Trophoblast cell (in vitro differentiated cells and primary cell): Measurements from ENCODE around the gene RLF.
"Not testable (repeated sequence)": the region's sequence is repeated elsewhere in the genome, so short reads cannot be mapped to it uniquely, and the experiment has no call there.

Source experiments
- DNase-seq, 2 donors: peaks; one replicate each; pipeline ENCODE4 v3.0.0-alpha.2; 2016
- H2AFZ ChIP-seq: 2 replicates; pipeline ENCODE4 v1.6.1; 2013; ENCODE audit warnings: low read length, moderate library complexity, mild to moderate bottlenecking; ENCODE audit not compliant: insufficient read depth, poor library complexity
- H2AK5ac ChIP-seq: 2 replicates; pipeline ENCODE4 v1.6.1; 2013; ENCODE audit warnings: mild to moderate bottlenecking, low read length
- H2BK120ac ChIP-seq: 2 replicates; pipeline ENCODE4 v1.6.1; 2013; ENCODE audit warnings: low read length, mild to moderate bottlenecking, moderate library complexity; ENCODE audit not compliant: insufficient read depth, poor library complexity
- H2BK12ac ChIP-seq: 2 replicates; pipeline ENCODE4 v1.6.1; 2013; ENCODE audit warnings: mild to moderate bottlenecking, low read length, moderate library complexity
- H2BK5ac ChIP-seq: 2 replicates; pipeline ENCODE4 v1.6.1; 2013; ENCODE audit warnings: low read length, low read depth, moderate library complexity, mild to moderate bottlenecking; ENCODE audit not compliant: poor library complexity
- H3K14ac ChIP-seq: 2 replicates; pipeline ENCODE4 v1.6.1; 2013; ENCODE audit warnings: mild to moderate bottlenecking, low read length
- H3K18ac ChIP-seq: 2 replicates; pipeline ENCODE4 v1.6.1; 2013; ENCODE audit warnings: mild to moderate bottlenecking, low read length
- H3K23ac ChIP-seq: 2 replicates; pipeline ENCODE4 v1.6.1; 2013; ENCODE audit warnings: low read length
- H3K27ac ChIP-seq: 2 replicates; pipeline ENCODE4 v1.5.1; 2013; ENCODE audit warnings: low read depth, mild to moderate bottlenecking, inconsistent platforms, low read length, moderate library complexity
- H3K27me3 ChIP-seq: 2 replicates; pipeline ENCODE4 v1.6.1; 2013; ENCODE audit warnings: inconsistent platforms, mild to moderate bottlenecking, low read length, moderate library complexity; ENCODE audit not compliant: insufficient read depth
- H3K36me3 ChIP-seq, 2 experiments: 1 replicate in 1 of 2; 2 replicates in 1 of 2; pipeline ENCODE4 v1.6.1; 2013; ENCODE audit warnings: low read length in 2 of 2, mild to moderate bottlenecking in 2 of 2, moderate library complexity in 1 of 2; ENCODE audit not compliant: insufficient read depth in 2 of 2, control insufficient read depth in 1 of 2
- H3K4ac ChIP-seq: 2 replicates; pipeline ENCODE4 v1.6.1; 2013; ENCODE audit warnings: low read depth, mild to moderate bottlenecking, low read length, moderate library complexity
- H3K4me1 ChIP-seq, 2 experiments: 1 replicate in 1 of 2; 2 replicates in 1 of 2; pipeline ENCODE4 v1.6.1; 2013; ENCODE audit warnings: low read length in 2 of 2, mild to moderate bottlenecking in 2 of 2, moderate library complexity in 1 of 2; ENCODE audit not compliant: insufficient read depth in 2 of 2, control insufficient read depth in 1 of 2
- H3K4me2 ChIP-seq: 2 replicates; pipeline ENCODE4 v1.6.1; 2013; ENCODE audit warnings: inconsistent platforms, mild to moderate bottlenecking, low read length, moderate library complexity
- H3K4me3 ChIP-seq: 2 replicates; pipeline ENCODE4 v1.5.1; 2013; ENCODE audit warnings: mild to moderate bottlenecking, low read depth, low read length, inconsistent platforms
- H3K79me1 ChIP-seq: one replicate; pipeline ENCODE4 v1.6.1; 2013; ENCODE audit warnings: low read length
- H3K79me2 ChIP-seq: 2 replicates; pipeline ENCODE4 v1.6.1; 2013; ENCODE audit warnings: low read length, mild to moderate bottlenecking; ENCODE audit not compliant: control insufficient read depth, insufficient read depth, poor library complexity
- H3K9ac ChIP-seq: 2 replicates; pipeline ENCODE4 v1.6.1; 2013; ENCODE audit warnings: mild to moderate bottlenecking, low read length
- H3K9me3 ChIP-seq: 2 replicates; pipeline ENCODE4 v1.6.1; 2013; ENCODE audit warnings: low read depth, mild to moderate bottlenecking, control low read depth, inconsistent platforms, low read length; ENCODE audit not compliant: insufficient read depth
- H4K12ac ChIP-seq: 2 replicates; pipeline ENCODE4 v1.6.1; 2013; ENCODE audit warnings: low read depth, mild to moderate bottlenecking, low read length, moderate library complexity
- H4K8ac ChIP-seq: 2 replicates; pipeline ENCODE4 v1.6.1; 2013; ENCODE audit warnings: low read depth, mild to moderate bottlenecking, low read length, moderate library complexity
- H4K91ac ChIP-seq: one replicate; pipeline ENCODE4 v1.6.1; 2013; ENCODE audit warnings: low read depth, mild to moderate bottlenecking, low read length, moderate library complexity
- WGBS: extraction: QIAGEN DNeasy Blood & Tissue Kit; methylation state at CpG from one replicate; pipeline ENCODE4 v1.1.7; 2013; ENCODE audit warnings: missing lambda C conversion rate; ENCODE audit not compliant: insufficient read length, insufficient coverage; ENCODE audit errors: extremely low coverage; 5-methylcytosine and 5-hydroxymethylcytosine counted together

RLF gene

DNA sequence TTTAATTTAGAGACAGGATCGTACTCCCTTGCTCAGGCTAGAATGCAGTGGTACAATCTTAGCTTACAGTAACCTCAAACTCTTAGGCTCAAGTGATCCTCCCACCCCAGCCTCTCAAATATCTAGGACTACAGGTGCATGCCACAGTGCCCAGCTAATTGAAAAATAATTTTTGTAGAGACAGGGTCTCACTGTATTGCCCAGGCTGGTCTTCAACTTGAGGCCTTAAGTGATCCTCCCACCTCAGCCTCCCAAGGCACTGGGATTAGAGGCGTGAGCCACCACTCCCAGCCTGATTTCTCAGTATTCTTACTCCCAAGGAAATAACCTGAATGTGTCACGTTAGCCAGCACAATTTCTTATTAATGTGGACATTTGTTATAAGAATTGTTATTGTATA is 9.8 kb downstream of the RLF start:
- Histone ChIP-seq H3K36me3 (peaks cover 0 to 2% of the 10 kb centered on the region in 2 experiments), H2BK5ac (no peak overlapping the region), H3K14ac (no peak overlapping the region), H3K4ac (peak overlapping the region; percentile 19), H3K27ac (no peak overlapping the region), H4K12ac (no peak overlapping the region), H3K4me3 (no peak overlapping the region), H3K27me3 (no peaks in the 10 kb centered on the region), H3K79me1 (no peaks in the 10 kb centered on the region), H2AFZ (no peak overlapping the region), H3K23ac (no peak overlapping the region), H2AK5ac (no peak overlapping the region), H2BK120ac (no peak overlapping the region), H3K4me1 (no peaks in the 10 kb centered on the region), H3K18ac (no peak overlapping the region), H2BK12ac (no peak overlapping the region), H3K9me3 (no peaks in the 10 kb centered on the region), H4K8ac (no peak overlapping the region), H3K79me2 (peaks cover 3% of the 10 kb centered on the region), H4K91ac (no peak overlapping the region), H3K4me2 (no peak overlapping the region), H3K9ac (no peak overlapping the region)
- no CpG with 5 or more reads among the region's 3 CpGs for WGBS
- no peak for DNase-seq

GRCh38 chr1:40174788-40175187 is 13.6 kb downstream of the RLF start:
- H3K79me1 ChIP-seq = no peaks in the 10 kb centered on the region
- H3K27ac ChIP-seq = no peak overlapping the region
- no peak overlapping the region for H2AK5ac ChIP-seq
- no CpG with 5 or more reads among the region's 3 CpGs for WGBS
- H3K9ac ChIP-seq = no peak overlapping the region
- H3K9me3 ChIP-seq = no peaks in the 10 kb centered on the region
- no peak overlapping the region for H3K4ac ChIP-seq
- no peak overlapping the region for H2AFZ ChIP-seq
- no peak overlapping the region for H3K14ac ChIP-seq
- DNase-seq = no peak
- H3K4me1 ChIP-seq = no peaks in the 10 kb centered on the region
- H4K12ac ChIP-seq = no peak overlapping the region
- H4K8ac ChIP-seq = no peak overlapping the region
- no peak overlapping the region for H2BK12ac ChIP-seq
- no peaks in the 10 kb centered on the region for H3K27me3 ChIP-seq
- H3K36me3 ChIP-seq = peaks cover 0 to 2% of the 10 kb centered on the region in 2 experiments
- no peak overlapping the region for H3K4me3 ChIP-seq
- H3K23ac ChIP-seq = no peak overlapping the region
- H4K91ac ChIP-seq = no peak overlapping the region
- H3K18ac ChIP-seq = no peak overlapping the region
- H3K4me2 ChIP-seq = no peak overlapping the region
- H3K79me2 ChIP-seq = peaks cover 6% of the 10 kb centered on the region
- H2BK5ac ChIP-seq = no peak overlapping the region
- no peak overlapping the region for H2BK120ac ChIP-seq

DNA sequence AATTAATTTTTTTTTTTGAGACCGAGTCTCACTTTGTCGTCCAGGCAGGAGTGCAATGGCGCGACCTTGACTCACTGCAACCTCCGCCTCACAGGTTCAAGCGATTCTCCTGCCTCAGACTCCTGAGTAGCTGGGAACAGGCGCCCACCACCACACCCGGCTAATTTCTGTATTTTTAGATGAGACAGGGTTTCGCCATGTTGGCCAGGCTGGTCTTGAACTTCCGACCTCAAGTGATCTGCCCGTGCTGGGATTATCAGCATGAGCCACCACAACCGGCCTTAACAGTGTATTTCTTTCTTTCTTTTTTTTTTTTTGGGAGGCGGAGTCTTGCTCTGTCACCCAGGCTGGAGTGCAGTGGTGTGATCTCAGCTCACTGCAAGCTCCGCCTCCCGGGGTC is 15.8 kb downstream of the RLF start:
- H4K12ac ChIP-seq, H3K36me3 ChIP-seq, H3K4me1 ChIP-seq, H3K27ac ChIP-seq, H3K9ac ChIP-seq, H2BK12ac ChIP-seq, H3K14ac ChIP-seq, H2BK5ac ChIP-seq, DNase-seq, H3K23ac ChIP-seq, H3K9me3 ChIP-seq, H3K79me2 ChIP-seq, H4K91ac ChIP-seq, H3K27me3 ChIP-seq, H2BK120ac ChIP-seq, H3K4me2 ChIP-seq, H3K18ac ChIP-seq, H3K79me1 ChIP-seq, H2AFZ ChIP-seq, H3K4me3 ChIP-seq, H2AK5ac ChIP-seq, H4K8ac ChIP-seq: not testable (repeated sequence)
- H3K4ac ChIP-seq = peak overlapping the region; percentile 79
- no CpG with 5 or more reads among the region's 15 CpGs for WGBS

DNA sequence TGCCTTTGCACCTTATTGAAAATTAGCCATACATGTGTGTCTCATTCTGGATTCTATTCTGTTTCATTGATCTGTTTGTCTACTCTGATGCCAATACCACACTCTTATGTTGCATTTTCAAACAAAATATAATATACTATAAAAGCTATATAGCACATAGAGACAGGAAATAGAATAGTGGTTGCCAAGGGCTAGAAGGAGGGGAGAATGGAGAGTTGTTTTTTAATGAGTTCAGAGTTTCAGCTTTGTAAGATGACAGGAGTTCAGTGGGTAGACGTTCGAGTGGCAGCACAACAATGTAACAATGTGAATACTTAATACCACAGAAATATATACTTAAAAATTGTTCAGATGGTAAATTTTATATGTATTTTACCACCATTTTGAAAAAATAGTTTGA is 17.0 kb downstream of the RLF start:
- Histone ChIP-seq H3K79me2 (peaks cover 5% of the 10 kb centered on the region), H3K4me2 (no peak overlapping the region), H3K4me3 (no peak overlapping the region), H3K23ac (no peak overlapping the region), H3K36me3 (no peaks in the 10 kb centered on the region), H3K79me1 (no peaks in the 10 kb centered on the region), H3K14ac (no peak overlapping the region), H2AFZ (no peak overlapping the region), H4K12ac (no peak overlapping the region), H2BK12ac (no peak overlapping the region), H2BK120ac (no peak overlapping the region), H3K27me3 (no peaks in the 10 kb centered on the region), H3K9me3 (no peaks in the 10 kb centered on the region), H3K27ac (no peak overlapping the region), H3K9ac (no peak overlapping the region), H2BK5ac (no peak overlapping the region), H3K18ac (no peak overlapping the region), H4K8ac (no peak overlapping the region), H3K4ac (no peak overlapping the region), H2AK5ac (no peak overlapping the region), H4K91ac (no peak overlapping the region), H3K4me1 (no peaks in the 10 kb centered on the region)
- no CpG with 5 or more reads among the region's 2 CpGs for WGBS
- DNase-seq = no peak
